IMR-90 (cell line): ENCODE data around the gene SESN2. TPM values are rescaled to one million over a fixed set of nuclear protein-coding genes. Genes with fewer than 3 reads are reported as not detected.

Source experiments
- ATAC-seq: fragments of 200-7000 bp; cut with Tn5 transposase; 2 replicates; pipeline ENCODE4 v1.9.1; 2020; ENCODE audit warnings: low read depth, mild to moderate bottlenecking, moderate library complexity
- BruUV-seq: library from RNA; stranded (reverse); fragments of 400-500 nt; replicated peaks from 2 replicates; lab custom pipeline; 2021; lab: Mats Ljungman, UMichigan
- CTCF ChIA-PET: fragments of 300-600 bp; formaldehyde crosslinking; extraction: SDS; loops from one replicate; lab custom pipeline; 2021; ENCODE audit warnings: antibody characterized with exemption; lab: Yijun Ruan, JAX
- POLR2A ChIA-PET: fragments of 300-600 bp; sonication (Branson Sonifier 250); formaldehyde crosslinking; loops from one replicate; lab custom pipeline; 2022; ENCODE audit warnings: antibody characterized with exemption; ENCODE audit not compliant: unreplicated experiment; lab: Charles Lee
- DNase-seq: peaks from one replicate; pipeline ENCODE4 v3.0.0; 2013
- H2AFZ ChIP-seq: replicated peaks from 2 replicates; pipeline ENCODE3; 2013; ENCODE audit warnings: low read length, mild to moderate bottlenecking; ENCODE audit not compliant: poor library complexity
- H2AK5ac ChIP-seq: 2 replicates; pipeline ENCODE4 v1.6.1; 2013; ENCODE audit warnings: low read depth, low read length, inconsistent platforms
- H2AK9ac ChIP-seq: replicated peaks from 2 replicates; pipeline ENCODE3; 2013; ENCODE audit warnings: mild to moderate bottlenecking, low read depth, low read length, moderate library complexity; ENCODE audit not compliant: poor library complexity
- H2BK120ac ChIP-seq: 2 replicates; pipeline ENCODE4 v1.6.1; 2013; ENCODE audit warnings: low read depth, low read length, inconsistent platforms
- H2BK15ac ChIP-seq: 3 replicates; pipeline ENCODE4 v1.6.1; 2013; ENCODE audit warnings: low read depth, low read length, inconsistent platforms
- H2BK20ac ChIP-seq: 2 replicates; pipeline ENCODE4 v1.6.1; 2013; ENCODE audit warnings: low read depth, mild to moderate bottlenecking, inconsistent platforms, low read length, moderate library complexity
- H2BK5ac ChIP-seq: 2 replicates; pipeline ENCODE4 v1.6.1; 2013; ENCODE audit warnings: mild to moderate bottlenecking, low read depth, low read length, inconsistent platforms; ENCODE audit not compliant: poor library complexity, severe bottlenecking
- H3K14ac ChIP-seq: replicated peaks from 2 replicates; pipeline ENCODE4 v1.6.1; 2013; ENCODE audit warnings: low read depth, low read length, inconsistent platforms
- H3K18ac ChIP-seq: 2 replicates; pipeline ENCODE4 v1.6.1; 2013; ENCODE audit warnings: low read depth, low read length, control low read depth
- H3K23ac ChIP-seq: 2 replicates; pipeline ENCODE4 v1.6.1; 2013; ENCODE audit warnings: low read depth, low read length, inconsistent platforms
- H3K27ac ChIP-seq: 2 replicates; pipeline ENCODE4 v1.5.1; 2013; ENCODE audit warnings: mild to moderate bottlenecking, control low read depth, low read length; ENCODE audit not compliant: insufficient read depth
- H3K27me3 ChIP-seq: 2 replicates; pipeline ENCODE4 v1.6.1; 2013; ENCODE audit warnings: low read length; ENCODE audit not compliant: control insufficient read depth, insufficient read depth
- H3K36me3 ChIP-seq: 2 replicates; pipeline ENCODE4 v1.6.1; 2013; ENCODE audit warnings: low read length, mixed read lengths; ENCODE audit not compliant: control insufficient read depth, insufficient read depth
- H3K4ac ChIP-seq: 2 replicates; pipeline ENCODE4 v1.6.1; 2013; ENCODE audit warnings: low read depth, low read length, inconsistent platforms
- H3K4me1 ChIP-seq: 2 replicates; pipeline ENCODE4 v1.6.1; 2013; ENCODE audit warnings: low read length, mixed read lengths; ENCODE audit not compliant: control insufficient read depth, insufficient read depth
- H3K4me2 ChIP-seq: 2 replicates; pipeline ENCODE4 v1.6.1; 2013; ENCODE audit warnings: low read depth, mild to moderate bottlenecking, control low read depth, low read length, moderate library complexity
- H3K4me3 ChIP-seq: 2 replicates; pipeline ENCODE4 v1.5.1; 2013; ENCODE audit warnings: low read depth, mild to moderate bottlenecking, control low read depth, low read length, moderate library complexity; ENCODE audit not compliant: insufficient read depth
- H3K56ac ChIP-seq: 2 replicates; pipeline ENCODE4 v1.6.1; 2013; ENCODE audit warnings: low read length, inconsistent platforms; ENCODE audit not compliant: insufficient read depth; ENCODE audit errors: extremely low read depth
- H3K79me1 ChIP-seq, 2 experiments: 2 replicates each; pipeline ENCODE4 v1.6.1; 2013; ENCODE audit warnings: low read length in 2 of 2, inconsistent platforms in 1 of 2, low read depth in 1 of 2
- H3K9ac ChIP-seq: 2 replicates; pipeline ENCODE4 v1.6.1; 2013; ENCODE audit warnings: low read depth, low read length, control low read depth
- H3K9me1 ChIP-seq: 2 replicates; pipeline ENCODE4 v1.6.1; 2013; ENCODE audit warnings: low read length, inconsistent platforms; ENCODE audit not compliant: insufficient read depth
- H3K9me3 ChIP-seq: 2 replicates; pipeline ENCODE4 v1.6.1; 2013; ENCODE audit warnings: low read length; ENCODE audit not compliant: control insufficient read depth, insufficient read depth
- H4K20me1 ChIP-seq: 2 replicates; pipeline ENCODE4 v1.6.1; 2013; ENCODE audit warnings: low read length, inconsistent platforms; ENCODE audit not compliant: insufficient read depth
- H4K5ac ChIP-seq: 2 replicates; pipeline ENCODE4 v1.6.1; 2013; ENCODE audit warnings: mild to moderate bottlenecking, low read depth, low read length, control low read depth
- H4K8ac ChIP-seq, 2 experiments: 2 replicates each; pipeline ENCODE4 v1.6.1; 2013; ENCODE audit warnings: low read depth in 2 of 2, low read length in 2 of 2, control low read depth in 1 of 2, inconsistent platforms in 1 of 2
- H4K91ac ChIP-seq: 2 replicates; pipeline ENCODE4 v1.6.1; 2013; ENCODE audit warnings: low read depth, low read length, inconsistent platforms; ENCODE audit not compliant: insufficient read depth
- CHD1 ChIP-seq: IDR thresholded peaks from 2 replicates; pipeline ENCODE4 v1.6.1; 2012; ENCODE audit warnings: low read depth, low read length, improper control_type of control experiment
- CTCF ChIP-seq: conservative IDR thresholded peaks from 2 replicates; pipeline ENCODE4 v1.5.1; 2012; ENCODE audit warnings: mild to moderate bottlenecking, low read depth, low read length, improper control_type of control experiment
- FOS ChIP-seq: fragments of 150-350 bp; IDR thresholded peaks from 2 replicates; pipeline ENCODE4 v1.6.1; 2016; ENCODE audit warnings: low read depth, low read length
- MAZ ChIP-seq: IDR thresholded peaks from 2 replicates; pipeline ENCODE4 v1.6.1; 2012; ENCODE audit warnings: low read depth, mild to moderate bottlenecking, low read length, improper control_type of control experiment, moderate library complexity, borderline replicate concordance
- POLR2A ChIP-seq: IDR thresholded peaks from 2 replicates; pipeline ENCODE4 v1.6.1; 2012; ENCODE audit warnings: mild to moderate bottlenecking, low read depth, low read length
- RFX5 ChIP-seq: IDR thresholded peaks from 2 replicates; pipeline ENCODE4 v1.8.0; 2012; ENCODE audit warnings: low read depth, mild to moderate bottlenecking, low read length, moderate library complexity
- SMC3 ChIP-seq: fragments of 150-350 bp; IDR thresholded peaks from 2 replicates; pipeline ENCODE4 v1.6.1; 2016; ENCODE audit warnings: low read depth, mild to moderate bottlenecking, antibody characterized with exemption, low read length, moderate library complexity
- WGBS, 2 experiments: methylation state at CpG; one replicate each; pipeline versions ENCODE4 v1.1.5 to v1.1.7; 2013; ENCODE audit warnings: missing lambda C conversion rate in 2 of 2; ENCODE audit not compliant: insufficient read length in 1 of 2; ENCODE audit errors: extremely low coverage in 2 of 2; 5-methylcytosine and 5-hydroxymethylcytosine counted together
- dilution Hi-C: fragments of 300-500 bp; cut with HindIII; formaldehyde crosslinking; loops from one replicate; pipeline ENCODE4 v1.14.3; 2018; ENCODE audit warnings: low sequenced_read_pairs; ENCODE audit not compliant: unreplicated experiment
- in situ Hi-C: fragments of 300-500 bp; cut with MboI; formaldehyde crosslinking; loops from 3 replicates; pipeline ENCODE4 v1.14.3; 2019; ENCODE audit warnings: low sequenced_read_pairs, inconsistent platforms, mixed read lengths
- intact Hi-C: fragments of 100-400 bp; cut with micrococcal nuclease; formaldehyde crosslinking; loops from 2 replicates; pipeline ENCODE4 v1.10.0; 2022
- polyA plus RNA-seq, 3 experiments: library from polyadenylated mRNA; depleted of rRNA; stranded (reverse); fragments of >200 nt; gene quantifications; 2 replicates each; pipeline ENCODE4 v1.2.3, GENCODE V29; 2012; ENCODE audit warnings: low replicate concordance in 1 of 3
- total RNA-seq: library from RNA; depleted of rRNA; stranded (reverse); fragments of >200 nt; gene quantifications from 2 replicates; pipeline ENCODE4 v1.2.3, GENCODE V29; 2012

SESN2 gene
- total and polyA plus RNA-seq, 2 of the 4 experiments (the other 2 are of a cell fraction), result 10.2 to 20.9 TPM

- Histone ChIP-seq H2BK15ac (no peak overlapping the region), H4K20me1 (no peaks in the 10 kb centered on the region), H3K27me3 (no peaks in the 10 kb centered on the region), H3K18ac (no peak overlapping the region), H4K5ac (no peak overlapping the region), H2BK20ac (no peak overlapping the region), H4K8ac (no peak overlapping the region), H3K14ac (no peak overlapping the region), H3K27ac (no peak overlapping the region), H2BK120ac (no peak overlapping the region), H3K4ac (no peak overlapping the region), H3K9me1 (no peaks in the 10 kb centered on the region; the same call in 1 of the 2 replicates), H4K91ac (no peak overlapping the region), H3K4me2 (no peak overlapping the region), H3K36me3 (no peaks in the 10 kb centered on the region), H3K9me3 (no peaks in the 10 kb centered on the region), H3K4me3 (no peak overlapping the region), H2AFZ (no peak overlapping the region), H3K79me1 (no peaks in the 10 kb centered on the region), H2BK5ac (no peak overlapping the region), H3K9ac (no peak overlapping the region), H3K56ac (no peak overlapping the region), H2AK5ac (no peak overlapping the region), H3K23ac (no peak overlapping the region), H3K4me1 (no peaks in the 10 kb centered on the region), H2AK9ac (no peak overlapping the region)
- ATAC-seq (no peak), DNase-seq (no peak)
- no TSS peak for BruUV-seq
- ChIA-PET POLR2A (no interaction called here), CTCF (no interaction called here)
- in situ Hi-C loops (no loop called here), dilution Hi-C loops (no loop called here), intact Hi-C loops (no loop called here)
- 40% methylated on average over 1 of the region's 5 CpGs; no CpG with 5 or more reads in 1 of the 2 experiments for WGBS, 2 experiments
- no peak for TF ChIP-seq POLR2A
- TF ChIP-seq FOS, result no peak
- no peak for TF ChIP-seq CHD1
- TF ChIP-seq RFX5, result no peak
- no peak for TF ChIP-seq MAZ
- no peak for TF ChIP-seq SMC3
- no peak for TF ChIP-seq CTCF
These were observed 42.9 kb downstream of the SESN2 start for GRCh38 chr1:28302247-28302646.
